ENCODE measurements around the gene NMS. TPM values are rescaled to one million over a fixed set of nuclear protein-coding genes. Genes with fewer than 3 reads are reported as not detected.

NMS gene
- total and polyA plus RNA-seq, 2 of the 13 experiments (the other 11 are each of a cell fraction or from before 2014, with no cell fraction given) = not detected

DNA sequence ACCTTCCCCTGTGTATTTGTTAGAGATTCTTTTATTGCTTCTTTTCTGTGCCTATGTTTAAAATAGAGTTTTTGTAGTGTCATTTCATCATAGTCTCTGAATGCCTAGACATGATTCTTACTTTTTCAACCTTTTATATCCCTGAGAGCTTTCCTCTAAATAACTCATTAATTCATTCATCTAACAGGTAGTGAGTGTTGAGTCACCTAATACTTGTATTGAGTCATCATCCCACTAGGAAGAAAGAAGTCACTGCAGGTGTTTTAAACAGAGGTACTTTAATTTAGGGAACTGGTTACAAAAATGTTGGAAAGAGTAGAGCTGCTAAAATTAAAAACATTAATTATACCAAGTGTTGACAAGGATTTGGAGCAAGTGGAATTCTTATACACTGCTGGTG lies 18.5 kb upstream of the NMS start (continued):
- TF ChIP-seq, protein P1, sequence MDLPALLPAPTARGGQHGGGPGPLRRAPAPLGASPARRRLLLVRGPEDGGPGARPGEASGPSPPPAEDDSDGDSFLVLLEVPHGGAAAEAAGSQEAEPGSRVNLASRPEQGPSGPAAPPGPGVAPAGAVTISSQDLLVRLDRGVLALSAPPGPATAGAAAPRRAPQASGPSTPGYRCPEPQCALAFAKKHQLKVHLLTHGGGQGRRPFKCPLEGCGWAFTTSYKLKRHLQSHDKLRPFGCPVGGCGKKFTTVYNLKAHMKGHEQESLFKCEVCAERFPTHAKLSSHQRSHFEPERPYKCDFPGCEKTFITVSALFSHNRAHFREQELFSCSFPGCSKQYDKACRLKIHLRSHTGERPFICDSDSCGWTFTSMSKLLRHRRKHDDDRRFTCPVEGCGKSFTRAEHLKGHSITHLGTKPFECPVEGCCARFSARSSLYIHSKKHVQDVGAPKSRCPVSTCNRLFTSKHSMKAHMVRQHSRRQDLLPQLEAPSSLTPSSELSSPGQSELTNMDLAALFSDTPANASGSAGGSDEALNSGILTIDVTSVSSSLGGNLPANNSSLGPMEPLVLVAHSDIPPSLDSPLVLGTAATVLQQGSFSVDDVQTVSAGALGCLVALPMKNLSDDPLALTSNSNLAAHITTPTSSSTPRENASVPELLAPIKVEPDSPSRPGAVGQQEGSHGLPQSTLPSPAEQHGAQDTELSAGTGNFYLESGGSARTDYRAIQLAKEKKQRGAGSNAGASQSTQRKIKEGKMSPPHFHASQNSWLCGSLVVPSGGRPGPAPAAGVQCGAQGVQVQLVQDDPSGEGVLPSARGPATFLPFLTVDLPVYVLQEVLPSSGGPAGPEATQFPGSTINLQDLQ (CRISPR knock-in tag; IDR thresholded peaks at IDR 0.05) = no peak
- no peak for TF ChIP-seq PLRG1 (conservative IDR thresholded peaks at IDR 0.05)
- TF ChIP-seq ZNF720 (CRISPR knock-in tag; IDR thresholded peaks at IDR 0.05) = no peak
- no peak for TF ChIP-seq SMYD3 (CRISPR knock-in tag; IDR thresholded peaks at IDR 0.05)
- TF ChIP-seq, protein P2, sequence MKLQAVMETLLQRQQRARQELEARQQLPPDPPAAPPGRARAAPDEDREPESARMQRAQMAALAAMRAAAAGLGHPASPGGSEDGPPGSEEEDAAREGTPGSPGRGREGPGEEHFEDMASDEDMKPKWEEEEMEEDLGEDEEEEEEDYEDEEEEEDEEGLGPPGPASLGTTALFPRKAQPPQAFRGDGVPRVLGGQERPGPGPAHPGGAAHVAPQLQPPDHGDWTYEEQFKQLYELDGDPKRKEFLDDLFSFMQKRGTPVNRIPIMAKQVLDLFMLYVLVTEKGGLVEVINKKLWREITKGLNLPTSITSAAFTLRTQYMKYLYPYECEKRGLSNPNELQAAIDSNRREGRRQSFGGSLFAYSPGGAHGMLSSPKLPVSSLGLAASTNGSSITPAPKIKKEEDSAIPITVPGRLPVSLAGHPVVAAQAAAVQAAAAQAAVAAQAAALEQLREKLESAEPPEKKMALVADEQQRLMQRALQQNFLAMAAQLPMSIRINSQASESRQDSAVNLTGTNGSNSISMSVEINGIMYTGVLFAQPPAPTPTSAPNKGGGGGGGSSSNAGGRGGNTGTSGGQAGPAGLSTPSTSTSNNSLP (IDR thresholded peaks at IDR 0.05; ENCODE audit: low read depth, low read length) = no peak
- TF ChIP-seq, protein P3, sequence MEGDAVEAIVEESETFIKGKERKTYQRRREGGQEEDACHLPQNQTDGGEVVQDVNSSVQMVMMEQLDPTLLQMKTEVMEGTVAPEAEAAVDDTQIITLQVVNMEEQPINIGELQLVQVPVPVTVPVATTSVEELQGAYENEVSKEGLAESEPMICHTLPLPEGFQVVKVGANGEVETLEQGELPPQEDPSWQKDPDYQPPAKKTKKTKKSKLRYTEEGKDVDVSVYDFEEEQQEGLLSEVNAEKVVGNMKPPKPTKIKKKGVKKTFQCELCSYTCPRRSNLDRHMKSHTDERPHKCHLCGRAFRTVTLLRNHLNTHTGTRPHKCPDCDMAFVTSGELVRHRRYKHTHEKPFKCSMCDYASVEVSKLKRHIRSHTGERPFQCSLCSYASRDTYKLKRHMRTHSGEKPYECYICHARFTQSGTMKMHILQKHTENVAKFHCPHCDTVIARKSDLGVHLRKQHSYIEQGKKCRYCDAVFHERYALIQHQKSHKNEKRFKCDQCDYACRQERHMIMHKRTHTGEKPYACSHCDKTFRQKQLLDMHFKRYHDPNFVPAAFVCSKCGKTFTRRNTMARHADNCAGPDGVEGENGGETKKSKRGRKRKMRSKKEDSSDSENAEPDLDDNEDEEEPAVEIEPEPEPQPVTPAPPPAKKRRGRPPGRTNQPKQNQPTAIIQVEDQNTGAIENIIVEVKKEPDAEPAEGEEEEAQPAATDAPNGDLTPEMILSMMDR (CRISPR knock-in tag; IDR thresholded peaks at IDR 0.05) = no peak

DNA sequence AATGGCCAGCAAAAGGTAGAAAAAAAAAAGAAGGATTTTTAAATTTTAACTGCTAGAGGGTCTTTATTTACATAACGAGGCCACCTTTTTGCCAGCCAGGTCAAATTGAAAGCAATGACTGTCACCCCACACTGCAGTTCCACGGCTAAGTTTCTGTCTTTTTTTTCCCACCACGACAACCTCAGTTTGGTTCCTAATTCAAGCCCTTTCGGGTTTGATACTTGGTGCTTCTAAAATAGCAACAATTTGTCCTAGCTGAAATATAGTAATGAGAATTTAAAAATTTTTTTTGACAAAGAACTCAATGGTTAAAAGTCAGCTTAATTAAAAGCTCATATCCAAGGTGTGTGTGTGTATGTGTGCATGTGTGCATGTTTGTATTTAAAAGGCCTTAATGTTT lies 16.4 kb upstream of the NMS start:
- 9% methylated on average over 4 of the region's 4 CpGs for WGBS (ENCODE audit: low lambda C conversion rate)
- H3K36me3 ChIP-seq (replicated peaks in 1 of 2; ENCODE audit: control insufficient read depth in 1 of 2, insufficient read depth in 2 of 2, low read length in 2 of 2) = no peaks in the 10 kb centered on the region
- H3K4me2 ChIP-seq (ENCODE audit: low read depth, low read length) = no peak overlapping the region
- H2AFZ ChIP-seq (ENCODE audit: low read length) = no peak overlapping the region
- no peak overlapping the region for H3K9ac ChIP-seq (ENCODE audit: insufficient read depth, low read depth, low read length)
- peaks cover 36% of the 10 kb centered on the region for H3K9me3 ChIP-seq (ENCODE audit: low read length)
- H3K4me1 ChIP-seq (ENCODE audit: insufficient read depth, low read length) = no peaks in the 10 kb centered on the region
- H3K79me2 ChIP-seq (ENCODE audit: insufficient read depth, low read length) = no peaks in the 10 kb centered on the region
- BruUV-seq (replicated peaks) = no TSS peak
- peaks cover 0 to 16% of the 10 kb centered on the region in 2 experiments; a peak in 2 of 5 replicates for H3K27me3 ChIP-seq (ENCODE audit: control insufficient read depth in 1 of 2, insufficient read depth in 2 of 2, low read length in 2 of 2)
- no peak for DNase-seq (ENCODE audit: low spot score)
- no peak overlapping the region for H3K27ac ChIP-seq (ENCODE audit: extremely low read length, insufficient read depth, low read length)
- H3K4me3 ChIP-seq (replicated peaks in 1 of 3; ENCODE audit: insufficient read depth in 1 of 3, low read depth in 2 of 3, low read length in 3 of 3) = no peak overlapping the region
- no peak for TF ChIP-seq CCAR2 (optimal IDR thresholded peaks at IDR 0.05; ENCODE audit: low read depth, low read length)
- TF ChIP-seq, protein P4, sequence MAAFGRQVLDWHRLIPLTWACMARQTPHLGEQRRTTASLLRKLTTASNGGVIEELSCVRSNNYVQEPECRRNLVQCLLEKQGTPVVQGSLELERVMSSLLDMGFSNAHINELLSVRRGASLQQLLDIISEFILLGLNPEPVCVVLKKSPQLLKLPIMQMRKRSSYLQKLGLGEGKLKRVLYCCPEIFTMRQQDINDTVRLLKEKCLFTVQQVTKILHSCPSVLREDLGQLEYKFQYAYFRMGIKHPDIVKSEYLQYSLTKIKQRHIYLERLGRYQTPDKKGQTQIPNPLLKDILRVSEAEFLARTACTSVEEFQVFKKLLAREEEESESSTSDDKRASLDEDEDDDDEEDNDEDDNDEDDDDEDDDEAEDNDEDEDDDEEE (CRISPR knock-in tag; IDR thresholded peaks at IDR 0.05) = no peak
- TF ChIP-seq, protein P5, sequence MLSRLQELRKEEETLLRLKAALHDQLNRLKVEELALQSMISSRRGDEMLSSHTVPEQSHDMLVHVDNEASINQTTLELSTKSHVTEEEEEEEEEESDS (CRISPR knock-in tag; IDR thresholded peaks at IDR 0.05; ENCODE audit: borderline replicate concordance) = no peak
- no peaks in the 10 kb centered on the region for H4K20me1 ChIP-seq (ENCODE audit: insufficient read depth, low read length)
- no peak for ATAC-seq
- in situ Hi-C loops (cut with HindIII; ENCODE audit: extremely low pct_ligation_motif_present, low pct_unique_long_range_greater_than_20kb) (no loop called here), intact Hi-C loops (cut with micrococcal nuclease; ENCODE audit: unreplicated experiment) (no loop called here)
- no peak for FAIRE-seq
- ChIA-PET POLR2A (no interaction called here), CTCF (ENCODE audit: low intra/inter-chr PET ratio, low total read pairs) (no interaction called here)
